CD14-positive monocyte (primary cell): ENCODE results near the gene HES4. TPM values are rescaled to one million over a fixed set of nuclear protein-coding genes. Genes with fewer than 3 reads are reported as not detected.
A peak's percentile ranks its signal among the peaks of the same experiment; 100 is the strongest.

ENCODE experiments used
- DNase-seq, 3 donors: peaks; one replicate each; pipeline ENCODE4 v3.0.0-alpha.2; 2011 to 2022
- H2AFZ ChIP-seq: 2 replicates; pipeline ENCODE4 v1.6.0; 2012; ENCODE audit warnings: mild to moderate bottlenecking, low read depth, low read length, inconsistent platforms; ENCODE audit not compliant: insufficient read depth, poor library complexity, severe bottlenecking
- H3K27ac ChIP-seq, 2 donors: 1 replicate in 1 of 2; 2 replicates in 1 of 2; pipeline ENCODE4 v1.5.1; 2012 to 2013; ENCODE audit warnings: low read length in 2 of 2, control low read depth in 1 of 2, inconsistent platforms in 1 of 2, low read depth in 1 of 2, mild to moderate bottlenecking in 1 of 2
- H3K27me3 ChIP-seq, 2 donors: one replicate each; pipeline versions ENCODE4 v1.6.0 to v1.6.1; 2011 to 2013; ENCODE audit warnings: low read length in 2 of 2; ENCODE audit not compliant: control insufficient read depth in 2 of 2, insufficient read depth in 2 of 2
- H3K36me3 ChIP-seq, 2 donors: replicated peaks in 1 of 2; 1 replicate in 1 of 2; 2 replicates in 1 of 2; pipeline versions ENCODE4 v1.5.1 to v1.6.1; 2012 to 2013; ENCODE audit warnings: low read length in 2 of 2, control low read depth in 1 of 2, inconsistent platforms in 1 of 2, mild to moderate bottlenecking in 1 of 2; ENCODE audit not compliant: insufficient read depth in 2 of 2, control insufficient read depth in 1 of 2
- H3K4me1 ChIP-seq, 2 donors: 1 replicate in 1 of 2; 2 replicates in 1 of 2; pipeline versions ENCODE4 v1.5.1 to v1.6.1; 2012 to 2013; ENCODE audit warnings: low read length in 2 of 2, control low read depth in 1 of 2, inconsistent platforms in 1 of 2, mild to moderate bottlenecking in 1 of 2, moderate library complexity in 1 of 2; ENCODE audit not compliant: insufficient read depth in 2 of 2, control insufficient read depth in 1 of 2
- H3K4me2 ChIP-seq: replicated peaks from 2 replicates; pipeline ENCODE3; 2012; ENCODE audit warnings: low read length, moderate library complexity, mild to moderate bottlenecking; ENCODE audit not compliant: poor library complexity, severe bottlenecking; ENCODE audit errors: extremely low read depth
- H3K4me3 ChIP-seq, 3 experiments: fragments of 200-600 bp in 1 of 3; sonication (generic) in 1 of 3; replicated peaks in 1 of 3; 1 replicate in 2 of 3; 2 replicates in 1 of 3; pipeline ENCODE4 v1.5.1; 2011 to 2013; ENCODE audit warnings: low read length in 3 of 3, mild to moderate bottlenecking in 3 of 3, control low read depth in 2 of 3, low read depth in 2 of 3, inconsistent platforms in 1 of 3, moderate library complexity in 1 of 3
- H3K79me2 ChIP-seq: 2 replicates; pipeline ENCODE4 v1.6.0; 2012; ENCODE audit warnings: mild to moderate bottlenecking, control low read depth, inconsistent platforms, low read length, moderate library complexity; ENCODE audit not compliant: insufficient read depth
- H3K9ac ChIP-seq: 2 replicates; pipeline ENCODE4 v1.6.0; 2017; ENCODE audit warnings: low read length, mild to moderate bottlenecking; ENCODE audit not compliant: insufficient read depth, poor library complexity, severe bottlenecking
- H3K9me3 ChIP-seq, 2 donors: replicated peaks in 1 of 2; 1 replicate in 1 of 2; 2 replicates in 1 of 2; pipeline versions ENCODE4 v1.5.1 to v1.6.1; 2012 to 2013; ENCODE audit warnings: low read length in 2 of 2, control low read depth in 1 of 2; ENCODE audit not compliant: control insufficient read depth in 1 of 2, insufficient read depth in 1 of 2
- H4K20me1 ChIP-seq: 2 replicates; pipeline ENCODE4 v1.6.0; 2012; ENCODE audit warnings: mild to moderate bottlenecking, low read length, control low read depth, moderate library complexity; ENCODE audit not compliant: insufficient read depth
- H3K27ac Mint-ChIP-seq, 7 donors: one replicate each; pipeline ENCODE4 v1.8.0; 2020; ENCODE audit warnings: mild to moderate bottlenecking in 7 of 7, mixed read lengths in 7 of 7, moderate library complexity in 6 of 7, inconsistent platforms in 2 of 7
- H3K27me3 Mint-ChIP-seq, 3 donors: one replicate each; pipeline ENCODE4 v1.8.0; 2021 to 2022; ENCODE audit warnings: low read depth in 3 of 3, mild to moderate bottlenecking in 3 of 3, mixed read lengths in 3 of 3, moderate library complexity in 3 of 3, inconsistent platforms in 1 of 3
- H3K36me3 Mint-ChIP-seq, 2 donors: one replicate each; pipeline ENCODE4 v1.8.0; 2020; ENCODE audit warnings: mixed read lengths in 2 of 2, inconsistent platforms in 1 of 2, mild to moderate bottlenecking in 1 of 2
- H3K4me1 Mint-ChIP-seq: one replicate; pipeline ENCODE4 v1.8.0; 2020; ENCODE audit warnings: mild to moderate bottlenecking, mixed read lengths
- H3K4me3 Mint-ChIP-seq, 2 donors: one replicate each; pipeline ENCODE4 v1.8.0; 2020; ENCODE audit warnings: mild to moderate bottlenecking in 2 of 2, mixed read lengths in 2 of 2, moderate library complexity in 1 of 2
- H3K9me3 Mint-ChIP-seq, 7 donors: one replicate each; pipeline ENCODE4 v1.8.0; 2020 to 2022; ENCODE audit warnings: mixed read lengths in 7 of 7, mild to moderate bottlenecking in 6 of 7, moderate library complexity in 6 of 7, inconsistent platforms in 2 of 7
- CTCF ChIP-seq: fragments of 200-600 bp; IDR thresholded peaks from one replicate; pipeline ENCODE4 v1.8.0; 2022; ENCODE audit warnings: antibody characterized with exemption, mild to moderate bottlenecking
- WGBS: methylation state at CpG from one replicate; pipeline ENCODE4 v1.1.5; 2013; ENCODE audit warnings: missing lambda C conversion rate; ENCODE audit not compliant: insufficient coverage; 5-methylcytosine and 5-hydroxymethylcytosine counted together
- intact Hi-C, 2 donors: fragments of 100-400 bp; cut with micrococcal nuclease; formaldehyde crosslinking; loops; one replicate each; pipeline versions ENCODE4 v1.15.0 to v1.15.1; 2023
- polyA plus RNA-seq, 3 donors: library from polyadenylated mRNA; depleted of rRNA in 1 of 3; unstranded in 2 of 3; stranded (reverse) in 1 of 3; fragments of 300-500 nt in 2 of 3; fragments of >200 nt in 1 of 3; fragmentation: Illumina TruSeq in 2 of 3; gene quantifications; 1 replicate in 2 of 3; 2 replicates in 1 of 3; pipeline ENCODE4 v1.2.3, GENCODE V29; 2012 to 2021

Gene HES4
- polyA plus RNA-seq, 3 donors: 1.4 to 26.8 (median 2.0) TPM

GRCh38 chr1:960363-961131, 39.4 kb downstream of the HES4 start, which contains the start of gene KLHL17:
Gene KLHL17, plus strand, starts transcription at chr1:960584. Its CDS starts 110 bp downstream, at chr1:960694.
- no peaks in the 10 kb centered on the region for H3K9me3 ChIP-seq
- H3K9ac ChIP-seq: peak within 1 kb of the TSS; percentile 75
- peak; percentile 46 to 54 (median 54) for DNase-seq
- WGBS: under 1% methylated on average over 107 of the region's 109 CpGs
- Mint-ChIP-seq H3K27me3 (peaks cover 7 to 25% (median 12%) of the 10 kb centered on the region in 3 donors), H3K4me3 (peak within 1 kb of the TSS; percentile 73 to 95), H3K36me3 (peaks cover 28 to 35% of the 10 kb centered on the region in 2 donors), H3K27ac (peak within 1 kb of the TSS in 3 of 7 donors; percentile 45 to 81 (median 55)), H3K4me1 (peaks cover 34% of the 10 kb centered on the region), H3K9me3 (no peaks in the 10 kb centered on the region)
- H4K20me1 ChIP-seq: peaks cover 18% of the 10 kb centered on the region
- H2AFZ ChIP-seq: peak within 1 kb of the TSS; percentile 94
- peaks cover 23% of the 10 kb centered on the region for H3K79me2 ChIP-seq
- H3K27ac ChIP-seq: no peak within 1 kb of the TSS
- peaks cover 22 to 54% of the 10 kb centered on the region in 2 donors for H3K4me1 ChIP-seq
- peak within 1 kb of the TSS; percentile 34 to 94 (median 52) for H3K4me3 ChIP-seq
- intact Hi-C loops: loop anchor here in 1 of 2 donors (10.0 kb wide), 1 partner anchor 56 kb away; no protein-coding TSS in a partner anchor
- peaks cover 15 to 17% of the 10 kb centered on the region in 2 donors for H3K36me3 ChIP-seq
- H3K4me2 ChIP-seq: peak within 1 kb of the TSS; percentile 90
- H3K27me3 ChIP-seq: peaks cover 0 to 7% of the 10 kb centered on the region in 2 donors
- no peak for TF ChIP-seq CTCF

- no peak for DNase-seq
- peak overlapping the region; percentile 73 to 95 for H3K4me3 Mint-ChIP-seq
- H3K4me1 Mint-ChIP-seq: peaks cover 40% of the 10 kb centered on the region
- no peak for TF ChIP-seq CTCF
- Histone ChIP-seq H3K9me3 (no peaks in the 10 kb centered on the region), H2AFZ (peak overlapping the region; percentile 94), H3K36me3 (peaks cover 22 to 24% of the 10 kb centered on the region in 2 donors), H3K4me1 (peaks cover 22 to 60% of the 10 kb centered on the region in 2 donors), H3K79me2 (peaks cover 23% of the 10 kb centered on the region), H3K9ac (peak overlapping the region; percentile 75), H4K20me1 (peaks cover 18% of the 10 kb centered on the region), H3K27ac (no peak overlapping the region), H3K4me2 (peak overlapping the region; percentile 90), H3K27me3 (peaks cover 0 to 5% of the 10 kb centered on the region in 2 donors), H3K4me3 (peak overlapping the region; percentile 34 to 94 (median 52))
- intact Hi-C loops: loop anchor here in 1 of 2 donors (10.0 kb wide), 1 partner anchor 55 kb away; no protein-coding TSS in a partner anchor
- peaks cover 30 to 39% of the 10 kb centered on the region in 2 donors for H3K36me3 Mint-ChIP-seq
- peak overlapping the region in 2 of 7 donors; percentile 55 to 81 for H3K27ac Mint-ChIP-seq
- WGBS: 26% methylated on average over 54 of the region's 57 CpGs
- no peaks in the 10 kb centered on the region for H3K9me3 Mint-ChIP-seq
- peaks cover 6 to 20% (median 10%) of the 10 kb centered on the region in 3 donors for H3K27me3 Mint-ChIP-seq
Observed at GRCh38 chr1:959731-960362, 40.0 kb downstream of the HES4 start.
